A673 (cell line): Measurements from ENCODE around the gene PHF12. TPM values are rescaled to one million over a fixed set of nuclear protein-coding genes. Genes with fewer than 3 reads are reported as not detected.

ENCODE experiments used
- BruUV-seq: library from RNA; stranded (reverse); fragments of 400-500 nt; replicated peaks from 2 replicates; lab custom pipeline; 2021; lab: Mats Ljungman, UMichigan
- CTCF ChIA-PET: fragments of 300-600 bp; sonication (Branson Sonifier 250); formaldehyde crosslinking; loops from one replicate; lab custom pipeline; 2022; ENCODE audit warnings: antibody characterized with exemption; lab: Charles Lee
- POLR2A ChIA-PET: fragments of 300-600 bp; sonication (Branson Sonifier 250); formaldehyde crosslinking; loops from one replicate; lab custom pipeline; 2022; ENCODE audit warnings: antibody characterized with exemption; ENCODE audit not compliant: low non-redundant PET; lab: Charles Lee
- DNase-seq: peaks from one replicate; pipeline ENCODE4 v3.0.0-alpha.2; 2015; ENCODE audit warnings: low spot score
- H3K27ac ChIP-seq: fragments of 200-600 bp; sonication (generic); 2 replicates; pipeline ENCODE4 v1.5.1; 2016; ENCODE audit warnings: mixed run types, low read depth, mild to moderate bottlenecking, mixed read lengths, antibody characterized with exemption, low read length; ENCODE audit not compliant: poor library complexity, severe bottlenecking
- H3K27me3 ChIP-seq: fragments of 200-600 bp; sonication (generic); replicated peaks from 2 replicates; pipeline ENCODE4 v1.6.1; 2017; ENCODE audit warnings: mixed run types, low read depth, mild to moderate bottlenecking, mixed read lengths, antibody characterized with exemption, low read length; ENCODE audit not compliant: insufficient read depth, poor library complexity
- H3K36me3 ChIP-seq: fragments of 200-600 bp; sonication (generic); 2 replicates; pipeline ENCODE4 v1.6.1; 2016; ENCODE audit warnings: mixed run types, mild to moderate bottlenecking, mixed read lengths, antibody characterized with exemption, low read length; ENCODE audit not compliant: insufficient read depth, poor library complexity, severe bottlenecking
- H3K4me1 ChIP-seq: fragments of 200-600 bp; sonication (generic); 2 replicates; pipeline ENCODE4 v1.6.1; 2017; ENCODE audit warnings: mixed run types, mild to moderate bottlenecking, mixed read lengths, antibody characterized with exemption, low read length; ENCODE audit not compliant: insufficient read depth, poor library complexity, severe bottlenecking
- H3K4me3 ChIP-seq: fragments of 200-600 bp; sonication (generic); 2 replicates; pipeline ENCODE4 v1.5.1; 2016; ENCODE audit warnings: low read depth, mixed run types, mild to moderate bottlenecking, mixed read lengths, low read length; ENCODE audit not compliant: poor library complexity, severe bottlenecking
- H3K9me3 ChIP-seq: fragments of 200-600 bp; sonication (generic); 2 replicates; pipeline ENCODE4 v1.6.1; 2016; ENCODE audit warnings: mixed run types, low read depth, mild to moderate bottlenecking, mixed read lengths, antibody characterized with exemption, low read length; ENCODE audit not compliant: poor library complexity, severe bottlenecking
- CTCF ChIP-seq: fragments of 300-800, 200-600 bp; sonication (generic); conservative IDR thresholded peaks from 2 replicates; pipeline ENCODE4 v1.5.1; 2017; ENCODE audit warnings: low read depth, mild to moderate bottlenecking, antibody characterized with exemption, low read length, moderate library complexity, mixed read lengths
- EZH2 ChIP-seq: fragments of 200-600 bp; sonication (generic); IDR thresholded peaks from 2 replicates; pipeline ENCODE4 v1.6.1; 2017; ENCODE audit warnings: borderline replicate concordance, low read depth, mild to moderate bottlenecking, mixed read lengths, antibody characterized with exemption, low read length; ENCODE audit not compliant: poor library complexity, severe bottlenecking
- intact Hi-C: fragments of 100-400 bp; cut with micrococcal nuclease; formaldehyde crosslinking; loops from one replicate; pipeline ENCODE4 v1.10.0; 2022; ENCODE audit not compliant: unreplicated experiment
- total RNA-seq: library from RNA; stranded (reverse); gene quantifications from 2 replicates; pipeline ENCODE4 v1.2.3, GENCODE V29; 2021

Gene PHF12
- total RNA-seq, 1 experiment from 2014 or later, result 63.3 TPM

- DNase-seq, result no peak
- no TSS peak for BruUV-seq
- Histone ChIP-seq H3K4me3 (no peak overlapping the region), H3K36me3 (no peaks in the 10 kb centered on the region), H3K27me3 (no peaks in the 10 kb centered on the region), H3K4me1 (peaks cover 5% of the 10 kb centered on the region), H3K9me3 (no peaks in the 10 kb centered on the region), H3K27ac (no peak overlapping the region)
- ChIA-PET CTCF (interaction anchor here (1.1 to 1.3 kb wide), 2 partner anchors 155 to 156 kb away, joined by 4 to 5 read pairs; no protein-coding TSS in a partner anchor), POLR2A (no interaction called here)
- TF ChIP-seq EZH2 (no peak), CTCF (no peak)
- intact Hi-C loops, result loop anchor here (10.0 kb wide), 1 partner anchor 263 kb away; no protein-coding TSS in a partner anchor
Measured at GRCh38 chr17:28961391-28961790, 10.1 kb upstream of the PHF12 start.

- DNase-seq, result no peak
- no peaks in the 10 kb centered on the region for H3K36me3 ChIP-seq
- ChIA-PET POLR2A (no interaction called here), CTCF (no interaction called here)
- H3K27ac ChIP-seq, result no peak overlapping the region
- H3K27me3 ChIP-seq, result no peaks in the 10 kb centered on the region
- BruUV-seq, result no TSS peak
- intact Hi-C loops, result loop anchor here (10.0 kb wide), 1 partner anchor 264 kb away; no protein-coding TSS in a partner anchor
- no peaks in the 10 kb centered on the region for H3K9me3 ChIP-seq
- H3K4me3 ChIP-seq, result no peak overlapping the region
- TF ChIP-seq CTCF (no peak), EZH2 (no peak)
- peaks cover 1% of the 10 kb centered on the region for H3K4me1 ChIP-seq
Measured at GRCh38 chr17:28960256-28961061, 9.1 kb upstream of the PHF12 start.

- no peak for DNase-seq
- TF ChIP-seq EZH2 (no peak), CTCF (no peak)
- ChIA-PET POLR2A (interaction anchor here (0.6 kb wide), 1 partner anchor 43 kb away, joined by 8 read pairs; no protein-coding TSS in a partner anchor), CTCF (no interaction called here)
- H3K27ac ChIP-seq, result no peak overlapping the region
- BruUV-seq, result no TSS peak
- H3K9me3 ChIP-seq, result no peaks in the 10 kb centered on the region
- intact Hi-C loops, result no loop called here
- no peaks in the 10 kb centered on the region for H3K4me1 ChIP-seq
- H3K36me3 ChIP-seq, result no peaks in the 10 kb centered on the region
- H3K27me3 ChIP-seq, result no peaks in the 10 kb centered on the region
- no peak overlapping the region for H3K4me3 ChIP-seq
Measured at GRCh38 chr17:28959471-28959871, 8.2 kb upstream of the PHF12 start.
